Adrenal gland (tissue), 5 donors: ENCODE measurements around the gene SCN2B.

ENCODE experiments used
- POLR2A ChIP-seq, 2 donors: fragments of 450-650 bp; IDR thresholded peaks; one replicate each; pipeline ENCODE4 v1.6.1; 2017; ENCODE audit warnings: antibody characterized with exemption in 2 of 2, mild to moderate bottlenecking in 2 of 2, moderate library complexity in 1 of 2
- TF ChIP-seq, protein P1 (sequence below), 6 experiments: fragments of 450-650 bp in 4 of 6; fragments of 200-600 bp in 2 of 6; sonication (generic) in 1 of 6; IDR thresholded peaks; 1 replicate in 5 of 6; 2 replicates in 1 of 6; pipeline versions ENCODE4 v1.5.1 to v1.8.0; 2016 to 2021; ENCODE audit warnings: antibody characterized with exemption in 6 of 6, mild to moderate bottlenecking in 2 of 6, moderate library complexity in 1 of 6
- donor health status: DM: no; HTN: no; CAD: no.

DNA sequence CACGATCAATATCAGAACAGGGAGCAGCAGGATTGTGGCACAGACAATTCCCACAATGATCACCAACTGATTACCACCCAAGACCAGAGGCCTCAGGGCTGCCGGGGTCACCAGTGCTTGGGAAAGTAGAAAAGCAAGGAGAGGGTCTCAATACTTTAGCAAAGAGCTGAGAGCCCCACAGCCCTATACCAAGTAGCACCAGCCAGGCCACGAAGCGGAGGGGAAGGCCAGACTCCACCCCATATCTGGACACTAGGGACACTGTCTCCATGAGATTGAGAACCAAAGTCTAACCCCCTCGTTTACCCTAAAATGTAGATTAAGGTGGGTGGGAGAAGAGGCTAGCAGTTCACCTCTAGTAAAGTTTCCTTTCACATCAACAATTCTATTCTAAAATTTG is 24.1 kb upstream of the SCN2B start:
- TF ChIP-seq, protein P1, sequence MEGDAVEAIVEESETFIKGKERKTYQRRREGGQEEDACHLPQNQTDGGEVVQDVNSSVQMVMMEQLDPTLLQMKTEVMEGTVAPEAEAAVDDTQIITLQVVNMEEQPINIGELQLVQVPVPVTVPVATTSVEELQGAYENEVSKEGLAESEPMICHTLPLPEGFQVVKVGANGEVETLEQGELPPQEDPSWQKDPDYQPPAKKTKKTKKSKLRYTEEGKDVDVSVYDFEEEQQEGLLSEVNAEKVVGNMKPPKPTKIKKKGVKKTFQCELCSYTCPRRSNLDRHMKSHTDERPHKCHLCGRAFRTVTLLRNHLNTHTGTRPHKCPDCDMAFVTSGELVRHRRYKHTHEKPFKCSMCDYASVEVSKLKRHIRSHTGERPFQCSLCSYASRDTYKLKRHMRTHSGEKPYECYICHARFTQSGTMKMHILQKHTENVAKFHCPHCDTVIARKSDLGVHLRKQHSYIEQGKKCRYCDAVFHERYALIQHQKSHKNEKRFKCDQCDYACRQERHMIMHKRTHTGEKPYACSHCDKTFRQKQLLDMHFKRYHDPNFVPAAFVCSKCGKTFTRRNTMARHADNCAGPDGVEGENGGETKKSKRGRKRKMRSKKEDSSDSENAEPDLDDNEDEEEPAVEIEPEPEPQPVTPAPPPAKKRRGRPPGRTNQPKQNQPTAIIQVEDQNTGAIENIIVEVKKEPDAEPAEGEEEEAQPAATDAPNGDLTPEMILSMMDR (IDR thresholded peaks at IDR 0.05), result no peak
- no peak for TF ChIP-seq POLR2A (IDR thresholded peaks at IDR 0.05)
